Stimulated activated CD4-positive, alpha-beta T cell treated with anti-CD3 and anti-CD28 coated beads, Interleukin-1b, Interleukin-23, amount 100 ng/mL, for 24 hours (primary cell): Measurements from ENCODE around the gene PARP15.
"Not testable (repeated sequence)": the region's sequence is repeated elsewhere in the genome, so short reads cannot be mapped to it uniquely, and the experiment has no call there.

Experiments used
- DNase-seq, 4 experiments: peaks; one replicate each; pipeline ENCODE4 v3.0.0-alpha.2; 2020; ENCODE audit warnings: low read depth in 4 of 4, low spot score in 1 of 4

PARP15 gene

GRCh38 chr3:122615303-122615702, 37.9 kb downstream of the PARP15 start:
- no peak for DNase-seq

DNA sequence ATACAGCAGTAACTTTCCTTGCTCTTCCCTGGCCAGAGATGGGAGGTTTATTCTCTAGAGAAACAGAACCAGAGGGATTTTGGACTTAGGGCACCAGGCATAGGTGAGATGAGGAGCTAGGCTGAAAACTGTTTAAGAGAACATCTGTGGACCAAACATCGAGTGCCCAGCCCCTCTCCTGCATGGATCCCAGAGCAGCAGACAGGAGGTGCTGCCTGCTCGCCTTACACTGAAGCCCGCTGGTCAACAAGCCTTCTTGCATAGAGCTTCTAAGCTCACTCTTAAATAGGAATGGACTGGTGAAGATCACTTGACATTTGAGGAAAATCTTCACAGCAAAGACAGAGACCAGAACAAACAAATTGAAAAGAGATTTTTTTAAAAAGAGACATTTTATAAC, 41.2 kb downstream of the PARP15 start:
- DNase-seq = no peak

GRCh38 chr3:122619040-122619439, 41.6 kb downstream of the PARP15 start:
- no peak for DNase-seq

GRCh38 chr3:122620399-122620798, 42.9 kb downstream of the PARP15 start:
- no peak for DNase-seq

- DNase-seq = no peak
These were observed 43.7 kb downstream of the PARP15 start for GRCh38 chr3:122621112-122621511.

DNA sequence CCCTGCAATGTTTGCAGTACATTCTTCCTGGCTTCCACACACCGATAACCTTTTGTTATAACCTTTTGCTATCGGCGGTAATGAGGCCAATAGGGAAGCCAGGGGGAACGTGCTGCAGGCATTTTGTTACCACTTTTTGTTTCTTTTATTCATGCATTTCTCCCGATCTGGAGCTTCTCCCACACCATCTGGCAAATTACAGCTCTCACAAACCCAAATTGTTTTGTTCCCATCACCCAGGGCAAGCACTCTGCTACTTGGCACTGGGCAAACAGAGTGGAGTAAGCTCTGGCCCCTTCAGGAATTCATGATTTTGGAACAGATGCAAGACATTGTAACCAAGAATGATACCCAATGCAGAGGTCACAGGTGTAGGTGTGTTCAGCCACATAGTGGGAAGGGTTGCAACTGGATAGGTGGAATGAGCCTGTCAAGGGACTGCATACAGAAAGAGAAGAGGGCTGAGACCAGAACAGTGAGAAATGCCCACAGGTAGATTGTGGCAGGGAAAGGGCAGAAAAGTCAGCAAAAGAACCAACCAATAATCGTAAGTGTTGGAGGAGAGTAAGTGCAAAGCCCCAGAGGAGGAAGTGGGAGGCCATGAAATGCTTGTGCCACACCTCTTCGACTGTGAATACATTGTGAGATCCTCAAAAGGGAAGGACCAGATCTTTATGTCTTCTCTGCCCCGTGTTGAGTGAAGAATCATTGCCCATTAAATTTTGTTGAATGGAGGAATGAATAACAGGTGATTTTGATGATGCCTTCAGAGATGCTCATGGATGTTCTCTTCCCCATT, 45.8 kb downstream of the PARP15 start:
- no peak for DNase-seq

GRCh38 chr3:122626515-122627180, 49.2 kb downstream of the PARP15 start:
- DNase-seq = no peak

DNA sequence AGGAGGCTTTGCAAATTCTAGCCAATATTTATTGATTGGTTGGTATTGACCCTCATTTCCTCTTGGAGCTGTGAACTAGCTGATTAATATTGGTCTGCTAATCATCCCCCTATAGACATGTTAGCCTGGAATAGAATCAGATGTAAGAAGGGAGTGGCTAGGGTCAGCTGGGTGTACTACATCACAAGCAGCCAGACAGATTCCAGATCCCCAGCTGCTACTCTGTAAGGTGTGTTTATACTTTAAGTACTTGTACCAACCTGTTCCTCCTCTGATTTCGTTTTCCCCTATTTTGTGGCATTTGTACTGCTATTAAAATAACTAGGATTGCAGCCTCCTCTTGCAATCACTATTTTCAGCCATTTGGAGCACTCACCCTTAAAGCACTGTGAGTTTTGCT, 49.9 kb downstream of the PARP15 start:
- DNase-seq = no peak

GRCh38 chr3:122628567-122628966, 51.1 kb downstream of the PARP15 start:
- DNase-seq = no peak

DNA sequence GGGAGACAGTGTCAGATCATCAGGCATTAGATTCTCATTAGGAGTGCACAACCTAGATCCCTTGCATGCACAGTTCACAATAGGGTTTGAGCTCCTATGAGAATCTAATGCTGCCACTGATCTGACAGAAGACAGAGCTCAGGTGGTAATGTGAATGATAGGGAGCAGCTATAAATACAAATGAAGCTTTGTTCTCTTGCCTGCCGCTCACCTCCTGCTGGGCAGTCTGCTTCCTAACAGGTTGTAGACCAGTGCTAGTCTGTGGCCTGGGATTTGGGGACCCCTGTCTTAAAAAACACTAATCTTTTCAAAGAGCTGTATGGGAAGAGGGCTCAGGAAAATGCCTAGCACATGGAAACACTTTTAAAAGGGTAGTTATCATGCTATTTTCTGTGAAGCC, 52.3 kb downstream of the PARP15 start:
- DNase-seq = no peak

- DNase-seq = no peak
These were observed 58.3 kb downstream of the PARP15 start for GRCh38 chr3:122635789-122636188.

GRCh38 chr3:122636697-122637096, 59.2 kb downstream of the PARP15 start:
- DNase-seq = no peak

DNA sequence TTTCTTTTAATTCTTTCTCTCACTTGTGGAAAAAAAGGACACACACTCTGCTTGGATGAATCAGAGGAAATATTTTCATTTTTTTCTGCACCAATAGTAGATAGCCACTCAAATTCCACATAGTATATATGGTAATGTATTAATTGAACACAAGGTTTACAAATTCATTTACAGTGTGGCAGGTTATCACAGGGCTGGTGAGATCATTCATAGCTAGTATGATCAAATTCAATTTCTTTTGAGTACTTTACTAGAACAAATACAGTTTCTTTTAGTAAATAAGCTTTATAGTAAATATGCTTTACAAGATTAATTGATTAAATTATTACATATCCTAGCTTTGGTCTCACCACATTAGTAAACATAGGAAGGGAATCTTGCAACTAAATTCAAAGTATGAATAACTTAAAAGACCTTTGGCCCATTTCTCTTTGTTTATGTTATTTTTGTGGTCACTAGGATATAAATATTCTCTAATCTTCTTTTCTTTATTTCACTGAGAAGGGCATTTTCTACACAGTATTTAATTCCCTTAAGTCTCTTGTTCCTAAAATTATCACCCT, 63.1 kb downstream of the PARP15 start:
- DNase-seq = no peak

DNA sequence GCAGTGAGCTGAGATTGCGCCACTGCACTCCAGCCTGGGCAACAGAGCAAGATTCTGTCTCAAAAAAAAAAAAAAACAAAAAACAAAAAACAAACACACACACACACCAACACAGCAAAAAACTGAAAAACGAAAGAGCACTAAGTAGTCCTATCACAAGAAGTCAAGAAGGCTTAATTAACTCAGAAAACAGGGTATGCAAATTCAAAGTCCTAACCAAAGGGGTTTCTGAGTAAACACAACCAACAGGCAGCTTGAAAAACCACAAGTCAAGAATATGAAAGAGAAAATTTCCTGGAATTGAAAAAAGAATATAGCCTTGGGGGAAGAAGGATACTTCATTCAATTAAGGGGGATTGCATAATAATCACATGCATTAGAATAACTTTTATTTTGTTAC, 65.5 kb downstream of the PARP15 start:
- DNase-seq = no peak

DNA sequence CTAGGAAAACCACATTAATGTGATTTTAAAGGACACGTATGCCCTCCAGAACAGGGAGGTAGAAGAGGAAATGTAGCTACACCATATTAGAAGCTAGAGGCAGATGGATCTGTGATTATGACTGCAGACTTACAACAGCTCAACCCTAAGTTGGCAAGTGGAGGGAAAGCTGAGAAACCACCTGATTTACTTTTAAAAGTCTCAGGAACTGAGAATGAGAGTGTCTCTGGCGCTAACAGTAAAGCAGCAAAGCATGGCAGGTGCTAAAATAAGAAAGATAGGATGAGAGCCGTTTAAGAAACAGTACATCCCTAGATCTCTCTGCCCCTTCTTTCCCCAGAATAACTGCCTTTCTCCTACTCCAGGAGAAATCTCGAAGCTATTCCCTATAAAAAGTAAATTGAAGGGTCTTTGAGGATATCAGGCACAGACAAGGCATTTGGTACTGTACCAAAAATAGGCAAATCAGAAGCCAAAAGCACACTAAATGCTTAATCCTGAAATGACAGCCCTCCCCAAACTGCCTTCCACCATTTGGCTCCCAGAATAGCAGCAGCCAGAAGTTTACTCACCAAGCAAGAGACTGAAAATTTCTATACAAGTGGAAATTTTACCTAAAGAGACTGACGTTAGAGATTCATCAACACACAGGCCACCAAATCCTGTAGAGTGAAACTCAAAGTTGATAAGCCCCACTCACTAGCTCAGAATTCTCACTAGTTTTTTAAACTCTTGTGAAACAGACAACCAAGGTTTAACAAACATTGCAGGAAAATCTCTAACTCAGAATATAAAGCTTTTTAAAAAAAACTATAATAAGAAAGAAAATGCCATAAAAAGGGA, 68.9 kb downstream of the PARP15 start:
- no peak for DNase-seq

- DNase-seq = not testable (repeated sequence)
These were observed 73.9 kb downstream of the PARP15 start for GRCh38 chr3:122651233-122651907.

DNA sequence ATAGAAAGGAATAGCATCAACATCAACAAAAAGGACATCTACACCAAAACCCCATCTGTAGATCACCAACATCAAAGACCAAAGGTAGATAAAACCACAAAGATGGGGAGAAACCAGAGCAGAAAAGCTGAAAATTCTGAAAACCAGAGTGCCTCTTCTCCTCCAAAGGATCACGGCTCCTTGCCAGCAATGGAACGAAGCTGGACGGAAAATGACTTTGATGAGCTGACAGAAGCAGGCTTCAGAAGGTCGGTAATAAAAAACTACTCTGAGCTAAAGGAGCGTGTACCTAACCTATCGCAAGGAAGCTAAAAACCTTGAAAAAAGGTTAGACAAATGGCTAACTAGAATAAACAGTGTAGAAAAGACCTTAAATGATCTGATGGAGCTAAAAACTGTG, 74.5 kb downstream of the PARP15 start:
- DNase-seq = not testable (repeated sequence)

DNA sequence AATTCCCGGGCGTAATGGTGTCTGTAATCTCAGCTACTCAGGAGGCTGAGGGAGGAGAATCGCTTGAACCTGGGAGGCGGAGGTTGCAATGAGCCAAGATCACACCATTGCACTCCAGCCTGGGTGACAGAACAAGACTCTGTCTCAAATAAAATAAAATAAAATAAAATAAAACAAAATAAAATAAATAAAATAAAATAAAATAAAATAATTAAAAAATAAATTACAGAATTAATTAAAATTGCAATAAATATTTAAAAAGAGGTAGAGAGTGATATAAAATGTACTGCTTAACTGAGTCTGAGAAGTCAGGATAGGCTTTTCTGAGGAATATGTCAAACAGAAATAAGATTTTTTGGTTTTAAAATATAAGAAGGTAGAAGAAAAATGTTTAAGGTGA, 80.9 kb downstream of the PARP15 start:
- not testable (repeated sequence) for DNase-seq

DNA sequence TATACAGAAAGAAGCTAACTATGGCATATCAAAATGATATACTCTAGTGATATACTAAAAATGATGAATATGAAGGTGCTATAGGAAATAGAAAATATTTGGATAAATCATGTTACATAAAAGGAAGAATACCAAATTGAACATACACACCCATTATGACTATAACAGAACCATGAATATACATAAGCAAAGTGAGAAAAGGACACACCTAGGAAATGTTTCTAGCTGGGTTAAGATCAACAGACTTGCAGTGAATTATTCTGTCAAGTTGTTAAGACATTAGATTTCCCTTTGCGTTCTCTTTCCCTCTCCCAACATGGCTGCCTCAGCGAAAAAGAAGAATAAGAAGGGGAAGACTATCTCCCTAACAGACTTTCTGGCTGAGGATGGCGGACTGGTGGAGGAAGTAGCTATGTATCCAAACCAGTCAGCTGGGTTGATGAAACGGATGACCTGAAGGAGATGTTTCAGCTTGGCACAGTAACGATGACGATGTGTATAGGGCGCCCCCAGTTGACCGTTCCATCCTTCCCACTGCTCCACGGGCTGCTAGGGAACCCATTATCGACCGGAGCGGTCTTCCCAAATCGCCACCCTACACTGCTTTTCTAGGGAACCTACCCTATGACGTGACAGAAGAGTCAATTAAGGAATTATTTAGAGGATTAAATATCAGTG, 83.0 kb downstream of the PARP15 start:
- no peak for DNase-seq

- DNase-seq = no peak
These were observed 84.2 kb downstream of the PARP15 start for GRCh38 chr3:122661633-122662032.
